Dedifferentiated amniotic fluid mesenchymal stem cell (primary cell): Measurements from ENCODE around the gene SLC6A13.
A peak's percentile ranks its signal among the peaks of the same experiment; 100 is the strongest.
"Not testable (repeated sequence)": the region's sequence is repeated elsewhere in the genome, so short reads cannot be mapped to it uniquely, and the experiment has no call there.

Source experiments
- DNase-seq: peaks from one replicate; pipeline ENCODE4 v3.0.0-alpha.2; 2016; ENCODE audit errors: extremely low spot score

The SLC6A13 gene

DNA sequence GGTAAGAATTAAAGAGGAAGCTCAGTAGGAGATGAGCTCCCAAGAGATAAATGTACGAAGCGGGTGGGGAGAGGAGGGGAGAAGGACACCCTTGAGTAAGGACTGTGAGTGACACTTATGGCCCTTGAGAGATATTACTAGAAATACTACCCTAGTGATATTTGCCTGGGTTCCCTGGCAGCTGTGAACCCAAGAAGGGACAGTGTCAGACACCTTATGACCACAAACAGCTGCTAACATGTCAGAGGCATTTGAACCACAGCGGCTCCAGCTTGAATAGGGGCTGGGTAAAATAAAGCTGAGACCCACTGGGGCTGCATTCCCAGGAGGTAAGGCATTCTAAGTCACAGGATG is 29.0 kb downstream of the SLC6A13 start:
- no peak for DNase-seq

DNA sequence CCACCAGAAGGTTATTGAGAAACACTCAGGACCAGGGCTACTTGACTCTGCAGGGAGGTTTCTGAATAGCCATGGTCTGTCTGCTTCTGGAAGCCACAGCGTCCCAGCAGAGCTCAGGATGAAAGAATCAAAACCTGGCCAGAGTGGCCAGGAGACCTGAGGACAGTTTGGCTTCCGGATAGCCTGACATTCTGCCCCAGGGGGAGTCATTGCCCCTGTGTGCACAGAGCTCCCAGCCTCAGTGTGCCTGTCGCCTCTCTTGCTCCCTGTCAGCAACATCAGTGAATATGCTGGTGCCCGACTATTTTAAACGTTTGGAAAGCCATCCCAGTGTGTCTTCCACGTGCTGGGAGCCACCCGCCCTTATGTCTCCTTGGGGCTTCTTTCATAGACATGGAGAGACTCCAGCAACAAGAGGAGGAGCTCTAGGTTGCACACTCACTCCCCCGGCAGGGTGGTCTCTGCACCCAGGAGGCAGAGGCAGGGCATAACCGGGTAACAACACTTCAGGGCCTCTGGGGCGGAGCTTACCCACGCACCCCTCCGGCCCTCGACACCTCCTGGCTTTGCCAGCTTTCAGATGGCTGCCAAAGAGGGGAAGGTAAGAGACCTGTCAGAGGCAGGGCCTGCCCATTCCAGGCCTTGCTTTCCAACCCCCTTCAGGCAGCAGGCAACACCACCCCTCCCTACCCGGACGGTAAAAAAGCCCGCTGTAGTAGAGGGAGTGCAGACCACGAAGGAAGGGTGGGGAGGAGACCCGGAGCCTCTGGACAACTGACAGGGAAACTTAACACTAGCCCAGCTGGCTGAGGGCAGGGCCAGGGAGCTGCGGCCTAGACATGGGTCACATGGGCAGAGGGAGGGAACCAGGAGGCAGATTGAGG is 29.7 kb downstream of the SLC6A13 start:
- no peak for DNase-seq

DNA sequence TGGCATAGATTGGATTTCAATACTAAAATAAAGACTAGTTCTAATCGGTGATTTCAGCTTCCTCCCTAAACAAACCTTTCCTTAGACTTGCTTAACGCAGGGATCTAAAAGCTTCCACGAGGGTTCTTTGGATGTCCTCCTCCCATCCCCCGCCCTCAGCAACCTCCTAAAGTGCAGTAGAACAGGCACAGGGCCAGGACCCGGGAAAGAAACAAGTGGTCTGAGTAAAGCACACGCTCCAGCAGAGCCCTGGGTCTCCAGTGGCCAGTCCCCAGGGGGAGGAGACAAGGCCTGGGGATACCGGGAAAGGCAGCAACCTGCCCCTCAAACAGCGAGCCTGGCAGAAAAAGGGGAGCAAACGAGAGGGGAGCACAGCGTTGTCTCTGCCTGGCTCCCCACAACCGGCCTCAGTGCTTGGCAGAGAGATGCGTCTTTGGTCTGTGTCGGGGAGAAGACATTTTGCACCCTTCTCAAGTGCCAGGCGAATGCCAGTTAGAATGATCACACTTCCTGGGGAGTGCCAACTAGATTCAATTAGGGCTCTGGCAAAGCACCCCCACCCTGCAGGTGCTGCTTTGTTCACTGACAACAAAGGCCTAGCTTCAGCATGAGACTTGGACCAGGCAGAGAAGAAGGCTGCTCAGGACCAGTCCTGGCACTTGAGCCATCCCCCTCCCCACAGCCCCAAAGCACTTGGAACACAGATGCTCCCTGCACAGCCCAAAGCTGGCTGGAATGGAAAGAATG is 31.5 kb downstream of the SLC6A13 start:
- no peak for DNase-seq

DNA sequence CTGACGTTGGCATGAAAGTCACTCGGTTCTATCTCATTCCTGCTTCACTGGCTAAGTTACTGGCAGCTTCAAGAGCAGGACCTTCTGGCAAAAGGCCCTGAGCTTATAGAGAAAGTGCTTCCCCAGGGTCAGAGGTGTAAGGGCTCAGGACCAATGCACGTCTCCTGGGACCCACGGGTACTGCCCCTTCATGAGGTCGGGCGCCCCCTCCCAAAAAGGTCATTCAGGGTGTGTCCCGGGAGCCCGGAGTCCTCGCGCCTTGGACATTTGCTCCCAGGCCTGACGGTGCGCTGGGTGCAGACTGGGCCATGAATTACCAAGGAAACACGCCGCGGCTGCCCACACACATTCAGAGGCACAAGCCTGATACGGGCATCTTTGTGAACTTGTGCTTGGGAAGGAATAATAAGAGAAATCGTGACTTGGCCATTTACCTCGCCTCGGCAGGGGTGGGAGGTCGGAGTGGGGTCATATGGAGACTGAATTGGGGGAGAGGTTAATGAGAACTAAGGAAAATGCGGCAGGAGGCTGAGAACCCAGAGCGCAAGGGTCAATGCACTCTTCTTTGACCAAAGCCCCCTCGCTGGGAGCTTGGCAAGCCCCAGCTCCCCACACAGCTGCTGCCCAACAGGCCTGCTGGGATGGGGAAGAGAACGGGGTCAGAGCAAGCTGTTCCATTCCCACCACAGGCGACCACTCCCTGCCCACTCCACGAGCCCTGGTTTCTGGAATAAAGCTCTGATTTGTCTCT is 33.0 kb downstream of the SLC6A13 start:
- no peak for DNase-seq

DNA sequence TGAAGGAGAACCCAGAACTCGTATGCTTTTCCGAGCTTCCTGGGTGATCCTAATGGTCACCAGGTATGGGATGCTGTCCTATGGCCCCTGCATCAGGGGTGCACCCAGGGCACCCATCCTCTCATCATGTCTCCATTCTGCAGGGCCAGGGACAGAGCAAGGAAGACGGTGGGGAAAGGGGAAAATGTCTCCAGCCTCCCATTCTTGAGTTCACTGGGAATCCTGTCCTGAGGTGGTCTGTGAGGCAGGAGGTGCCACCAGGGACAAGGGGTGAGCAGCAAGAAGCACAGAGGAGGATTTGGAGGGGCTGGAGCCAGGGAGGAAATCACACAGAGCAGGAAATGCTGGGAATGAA is 33.8 kb downstream of the SLC6A13 start:
- DNase-seq: no peak

DNA sequence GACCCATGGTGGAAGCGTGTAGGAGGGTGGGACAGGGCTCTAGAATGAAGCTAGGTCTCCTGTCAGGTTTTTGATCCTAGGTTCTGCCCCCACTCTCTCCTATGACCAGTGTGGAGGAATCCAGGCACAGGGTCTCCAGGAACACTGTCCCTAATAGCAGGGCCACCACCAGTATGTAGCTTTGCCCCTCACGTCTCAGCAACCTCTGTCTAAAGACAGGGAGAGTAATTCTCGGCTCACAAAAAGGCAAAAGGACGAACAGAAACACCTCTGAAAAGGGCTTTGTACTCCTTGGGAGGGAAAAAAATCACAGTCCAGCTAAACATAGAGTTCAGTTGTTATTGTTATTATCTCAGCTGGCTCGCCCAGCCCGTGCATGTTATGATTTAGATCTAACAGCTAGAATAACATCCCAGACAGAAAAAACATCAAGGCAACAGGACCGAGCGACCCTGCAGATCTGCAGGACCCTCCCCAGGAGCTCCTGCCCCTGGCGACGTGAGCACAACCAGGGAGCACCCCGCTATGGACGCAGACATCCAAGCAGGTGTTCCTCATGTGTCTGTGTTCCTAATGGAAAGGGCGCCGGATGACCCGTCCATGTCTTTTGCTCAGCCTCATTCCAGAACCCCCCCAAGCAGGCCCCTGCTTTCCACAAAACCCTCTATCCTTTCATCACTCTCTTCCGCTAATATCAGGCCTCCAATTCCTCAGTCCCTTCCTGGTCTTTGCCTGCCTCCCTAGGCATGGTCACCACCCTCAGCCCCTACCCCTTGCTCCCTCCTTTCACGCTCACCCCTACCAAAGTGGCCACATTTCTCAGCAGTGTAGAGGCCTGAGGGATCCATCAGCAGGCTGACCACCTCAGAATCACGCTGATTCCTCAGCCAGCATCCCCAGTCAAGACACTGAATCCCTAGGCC is 34.5 kb downstream of the SLC6A13 start:
- no peak for DNase-seq

DNA sequence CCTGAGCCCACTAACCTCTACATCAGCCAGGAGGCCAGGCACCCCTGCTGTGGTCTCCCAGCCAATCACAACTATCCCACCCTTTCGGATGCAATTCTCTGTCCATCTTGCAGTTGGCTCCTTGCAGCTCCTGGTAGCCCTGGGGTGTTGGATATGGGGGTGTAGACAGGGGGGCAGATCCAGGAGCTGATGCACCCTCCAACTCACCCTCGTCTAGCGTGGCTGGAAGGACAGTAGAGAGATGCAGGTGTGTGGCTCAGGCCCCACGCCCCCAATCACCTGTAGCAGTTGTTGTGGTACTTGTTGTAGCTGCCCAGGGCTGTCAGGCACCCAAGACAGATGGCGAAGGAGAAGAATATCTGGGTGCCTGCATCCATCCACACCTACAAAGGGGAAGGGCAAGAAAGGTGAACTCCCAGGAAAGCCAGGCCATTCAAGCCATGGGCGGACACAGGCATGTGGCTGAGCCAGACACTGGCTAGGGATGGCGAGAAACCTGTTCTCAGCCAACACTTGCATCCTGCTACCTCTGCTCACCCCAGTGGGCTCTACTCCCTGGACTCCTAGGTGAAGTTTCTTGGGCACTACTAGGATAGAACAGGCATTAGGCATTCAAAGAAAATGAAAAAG is 35.2 kb downstream of the SLC6A13 start:
- no peak for DNase-seq

DNA sequence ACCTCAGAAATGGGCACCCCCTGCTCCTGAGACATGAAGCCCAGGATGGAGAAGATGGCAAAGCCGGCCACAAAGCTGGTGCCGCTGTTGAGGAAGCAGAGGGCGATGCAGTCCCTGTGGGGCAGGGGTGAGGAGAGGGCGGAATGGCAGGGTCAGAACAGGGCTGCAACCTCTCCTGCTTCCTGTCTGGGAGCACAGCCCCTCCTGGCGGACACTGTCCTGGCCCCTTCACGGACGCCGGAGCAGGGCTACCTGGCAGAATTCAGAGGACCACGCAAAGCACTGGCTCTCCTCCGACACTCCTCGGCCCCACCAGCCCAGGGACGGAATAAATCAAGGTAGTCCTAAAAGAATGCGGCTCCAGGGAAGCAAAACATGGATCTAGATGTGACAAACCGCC is 36.2 kb downstream of the SLC6A13 start:
- no peak for DNase-seq

DNA sequence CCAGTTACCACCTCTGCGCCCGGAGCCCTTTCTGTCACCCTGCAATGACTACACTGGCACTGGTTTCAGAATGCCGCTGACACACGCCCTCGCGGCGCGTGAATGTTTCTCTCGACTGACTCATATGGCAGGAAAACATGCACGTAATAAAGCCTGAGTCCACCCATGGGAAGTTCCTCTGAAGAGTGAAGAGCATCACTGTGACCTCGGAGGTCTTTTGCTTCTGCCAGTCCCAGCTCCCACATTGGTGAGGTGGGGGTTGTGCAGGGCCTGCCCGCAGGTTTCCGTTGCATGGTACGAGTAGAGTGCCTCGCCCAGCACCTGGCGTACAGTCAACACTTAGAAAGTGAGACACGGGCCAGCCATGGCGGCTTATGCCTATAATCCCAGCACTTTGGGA is 37.6 kb downstream of the SLC6A13 start:
- DNase-seq: no peak

DNA sequence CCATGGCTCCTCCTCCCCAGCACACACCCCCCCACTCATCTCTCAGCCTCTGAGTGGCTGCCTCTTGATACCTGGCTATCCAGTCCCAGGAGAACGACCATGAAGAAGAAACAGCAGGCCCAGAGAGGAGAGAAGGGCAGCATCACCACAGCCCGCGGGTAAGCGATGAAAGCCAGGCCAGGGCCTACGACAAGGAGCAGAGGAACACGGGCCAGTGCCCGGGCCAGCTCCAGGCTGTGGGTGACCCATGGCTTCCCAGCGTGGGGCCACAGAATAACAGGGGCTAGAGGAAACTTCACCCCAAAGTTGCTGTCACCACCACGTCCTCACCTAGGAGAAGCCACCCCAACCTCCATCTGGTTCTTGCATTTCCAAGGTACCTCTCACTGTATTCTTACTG is 38.3 kb downstream of the SLC6A13 start:
- no peak for DNase-seq

DNA sequence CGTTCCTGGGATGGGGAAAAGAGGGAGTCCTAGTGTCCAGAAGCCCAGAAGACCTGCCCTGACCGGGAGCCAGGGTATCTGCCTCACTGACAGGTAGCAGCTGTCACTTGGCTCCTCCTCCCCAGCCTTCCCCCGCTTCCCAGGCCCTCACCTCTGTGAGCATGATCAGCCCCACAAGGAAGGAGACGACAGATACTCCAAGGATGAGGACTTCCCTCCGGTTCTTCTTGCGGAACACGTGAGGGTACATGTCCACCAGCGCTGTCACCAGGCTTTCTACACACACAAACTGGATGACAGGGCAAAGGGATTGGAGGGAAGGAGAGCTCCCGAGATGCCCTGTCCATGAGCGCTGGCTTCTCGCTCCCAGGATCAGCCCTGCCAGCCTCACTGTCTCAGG is 38.8 kb downstream of the SLC6A13 start:
- DNase-seq: no peak

DNA sequence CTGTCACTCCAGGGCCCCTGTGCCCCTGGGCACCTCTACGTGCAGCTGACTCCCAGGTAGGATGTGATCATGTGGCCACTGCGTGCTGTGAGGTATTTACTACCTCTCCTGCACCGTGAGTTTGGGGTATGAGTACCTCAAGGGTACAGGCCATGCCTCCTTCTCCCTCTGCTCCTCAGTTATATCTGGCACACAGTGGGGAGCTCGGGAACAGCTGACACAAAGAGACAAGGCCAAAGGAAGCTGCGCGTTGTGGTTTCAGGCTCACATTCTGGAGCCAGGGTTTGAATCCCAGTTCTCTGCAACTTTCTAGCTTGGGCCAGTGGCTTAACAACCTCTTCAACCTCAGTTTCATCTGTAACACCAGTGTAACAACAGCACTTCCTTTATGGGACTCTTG is 40.9 kb downstream of the SLC6A13 start:
- no peak for DNase-seq

DNA sequence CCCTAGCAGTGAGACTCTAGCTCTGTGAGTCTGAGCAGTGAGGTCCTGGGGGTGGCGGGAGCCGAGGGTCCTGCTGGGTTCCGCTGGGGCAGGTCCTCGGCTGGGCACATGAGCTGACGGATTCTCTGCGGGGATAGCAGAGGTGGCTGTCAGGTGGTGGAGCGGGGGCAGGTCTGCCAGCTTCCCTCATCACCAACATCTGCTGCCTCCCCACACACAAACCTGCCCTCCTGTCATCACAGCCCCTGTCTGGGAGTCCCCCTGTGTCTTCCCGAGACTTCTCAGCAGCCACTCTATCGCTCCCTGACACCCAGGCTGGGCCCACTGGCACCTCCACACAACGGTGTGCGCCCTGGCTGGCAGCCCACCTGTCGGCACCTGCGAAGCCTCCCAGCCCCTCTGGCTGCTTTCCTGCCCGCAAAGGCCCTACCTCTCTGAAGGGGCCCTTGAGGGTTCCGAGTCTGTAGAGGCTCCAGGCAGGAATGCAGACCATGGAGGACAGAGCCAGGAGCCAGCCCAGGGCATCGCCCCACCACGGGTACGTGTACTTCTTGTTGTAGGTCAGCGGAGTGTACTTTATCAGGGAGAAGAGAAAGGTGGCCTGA is 41.6 kb downstream of the SLC6A13 start:
- no peak for DNase-seq

DNA sequence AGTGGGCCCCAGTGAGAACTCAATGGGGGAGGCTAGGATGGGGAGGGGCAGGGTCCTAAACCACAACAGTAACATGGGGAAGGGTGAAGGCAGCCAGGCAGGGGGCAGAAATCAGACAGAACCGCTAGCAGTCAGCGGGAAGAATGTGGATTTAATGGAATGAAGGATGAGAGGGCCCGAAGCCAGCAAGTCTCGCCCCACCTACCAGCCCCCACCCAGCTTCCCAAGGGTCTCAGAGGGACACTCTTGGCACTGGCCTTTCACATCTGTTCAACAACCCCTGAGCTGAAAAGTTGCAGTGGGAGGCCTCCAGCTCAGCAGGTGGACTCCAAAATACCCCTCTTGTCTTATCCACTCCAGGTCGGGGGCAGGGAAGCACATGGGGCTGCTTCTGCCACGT is 42.1 kb downstream of the SLC6A13 start:
- no peak for DNase-seq

DNA sequence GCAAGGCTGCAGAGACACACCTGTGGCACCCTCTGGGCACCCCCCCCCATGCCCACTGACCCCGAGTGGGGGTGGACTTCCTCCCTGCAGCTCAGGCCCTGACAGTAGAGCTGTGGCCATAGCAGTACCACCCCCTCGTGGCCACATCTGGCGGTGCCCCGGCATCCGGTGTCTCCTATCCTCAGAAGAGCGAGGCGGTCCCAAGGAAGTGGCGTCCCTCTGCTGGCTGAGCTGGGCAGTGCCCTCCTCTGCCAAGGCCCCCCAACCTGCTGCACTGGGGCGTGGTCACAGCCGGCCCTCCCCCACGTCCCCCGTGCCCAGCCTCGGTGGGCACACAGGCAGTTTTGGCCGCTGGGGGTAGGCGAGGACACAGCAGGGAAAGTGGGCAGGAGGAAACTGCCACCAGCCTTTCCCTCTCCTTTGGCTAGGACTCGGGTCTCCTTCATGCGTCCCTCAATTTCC is 42.7 kb downstream of the SLC6A13 start:
- DNase-seq: peak; percentile 20

DNA sequence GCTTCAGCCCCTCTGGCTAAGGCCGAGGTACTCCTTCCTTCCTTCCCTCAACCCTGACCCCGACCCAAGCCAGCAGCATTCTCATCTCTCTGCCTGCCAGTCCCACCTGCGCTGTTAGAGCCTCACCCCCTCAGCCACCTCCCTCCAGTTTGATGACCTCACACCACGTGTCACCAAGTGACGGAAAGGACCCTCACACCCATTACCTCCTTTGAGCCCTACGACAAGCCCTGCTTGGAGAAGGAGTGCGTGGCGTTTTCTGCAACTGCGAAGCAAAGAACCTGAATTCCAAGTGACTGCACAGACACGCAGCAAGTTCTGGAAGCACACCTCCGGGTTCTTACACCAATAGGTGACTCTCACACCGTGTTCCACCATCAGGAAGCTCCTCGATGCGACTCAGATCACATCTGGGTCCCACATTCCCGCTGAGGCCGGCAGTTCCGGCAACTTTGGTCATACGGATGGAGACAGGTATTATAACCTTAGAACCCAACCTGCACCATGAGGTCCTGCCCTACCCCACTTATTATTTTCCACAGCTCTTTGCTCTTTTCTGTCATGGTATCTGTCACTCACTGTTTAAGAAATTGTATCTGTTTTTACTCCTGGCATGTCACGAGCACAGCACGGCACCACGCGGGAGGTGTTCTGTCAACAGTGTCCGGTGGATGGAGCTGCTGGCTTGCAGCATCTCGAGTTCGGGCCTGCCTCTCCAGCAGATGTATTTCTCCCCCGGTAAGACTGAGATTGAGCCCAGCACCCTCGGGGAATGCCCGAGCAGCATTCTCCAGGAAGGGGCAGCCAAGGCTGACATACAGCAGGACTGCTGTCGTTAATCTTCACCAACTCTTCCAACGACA is 43.7 kb downstream of the SLC6A13 start:
- DNase-seq: no peak

DNA sequence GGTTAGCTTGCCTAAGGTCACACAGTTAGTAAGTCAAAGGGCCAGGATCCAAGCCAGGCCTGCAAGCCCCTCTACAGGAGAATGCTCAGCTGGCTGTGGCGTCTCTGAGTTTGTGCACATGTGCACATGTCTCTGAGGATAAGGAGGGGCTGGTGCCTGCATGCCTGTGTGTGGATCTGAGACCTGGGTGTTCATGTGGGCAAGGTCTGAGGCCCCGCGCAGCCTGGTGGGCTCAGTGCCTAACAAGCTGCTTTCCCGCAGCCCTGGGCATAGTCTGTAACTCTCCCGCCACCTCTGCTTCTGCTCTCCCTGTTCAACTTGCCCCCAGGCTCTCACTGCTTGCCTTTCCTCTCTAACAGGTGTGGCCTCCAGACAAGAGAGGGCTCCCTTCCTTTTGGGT is 44.4 kb downstream of the SLC6A13 start:
- no peak for DNase-seq

DNA sequence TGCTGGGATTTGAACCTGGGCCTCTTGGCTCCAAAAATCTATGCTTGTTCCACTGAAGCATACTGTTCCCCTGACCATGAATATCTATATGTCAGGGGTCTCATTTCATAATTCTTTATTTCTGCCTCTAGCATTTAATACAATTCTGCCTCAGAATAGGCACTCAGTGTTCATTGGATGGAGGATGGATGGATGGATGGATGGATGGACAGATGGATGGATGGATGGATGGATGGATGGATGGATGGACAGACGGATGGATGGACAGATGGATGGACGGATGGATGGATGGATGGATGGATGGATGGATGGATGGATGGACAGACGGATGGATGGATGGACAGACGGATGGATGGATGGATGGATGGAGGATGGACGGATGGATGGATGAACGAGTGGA is 45.6 kb downstream of the SLC6A13 start:
- not testable (repeated sequence) for DNase-seq

DNA sequence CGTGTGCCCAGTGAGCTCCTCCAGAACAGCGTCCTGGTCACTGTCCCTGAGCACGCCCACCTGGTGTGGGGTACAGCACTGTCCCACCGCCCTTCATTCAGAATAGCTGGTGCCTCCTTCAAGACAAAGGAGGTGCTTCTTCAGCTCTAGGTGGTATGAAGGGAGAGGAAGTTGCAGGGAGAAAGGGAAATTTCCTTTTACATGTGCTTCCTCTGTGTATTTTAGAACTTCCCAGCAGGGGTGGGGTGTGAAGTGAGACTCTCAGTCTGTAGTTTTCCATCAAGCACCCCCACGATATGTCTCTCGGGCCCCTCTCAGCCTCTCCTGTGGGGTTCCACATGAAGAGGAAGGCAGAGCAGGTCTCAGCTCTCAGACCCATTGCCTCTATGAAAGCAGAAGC is 47.5 kb downstream of the SLC6A13 start:
- no peak for DNase-seq
